Heart right ventricle (tissue), 16 donors: Measurements from ENCODE around the gene PRSS56. TPM values are rescaled to one million over a fixed set of nuclear protein-coding genes. Genes with fewer than 3 reads are reported as not detected.

ENCODE experiments used
- ATAC-seq, 8 donors: fragments of 200-7000 bp; cut with Tn5 transposase; one replicate each; pipeline ENCODE4 v1.9.1; 2020; ENCODE audit warnings: mild to moderate bottlenecking in 8 of 8, moderate library complexity in 8 of 8, moderate number of reproducible peaks in 1 of 8
- DNase-seq, 2 donors: peaks; one replicate each; pipeline ENCODE4 v3.0.0-alpha.2; 2020
- H3K27ac ChIP-seq, 10 donors: fragments of 200-600 bp; sonication (generic) in 2 of 10; one replicate each; pipeline versions ENCODE4 v1.5.0 to v1.8.0; 2020 to 2022; ENCODE audit warnings: mild to moderate bottlenecking in 3 of 10
- H3K27me3 ChIP-seq, 7 donors: fragments of 200-600 bp; one replicate each; pipeline ENCODE4 v1.8.0; 2021 to 2022; ENCODE audit warnings: mild to moderate bottlenecking in 2 of 7
- H3K36me3 ChIP-seq, 9 donors: fragments of 200-600 bp; sonication (generic) in 1 of 9; one replicate each; pipeline versions ENCODE4 v1.5.0 to v1.8.0; 2020 to 2022; ENCODE audit warnings: mild to moderate bottlenecking in 2 of 9
- H3K4me1 ChIP-seq, 9 donors: fragments of 200-600 bp; sonication (generic) in 1 of 9; one replicate each; pipeline versions ENCODE4 v1.5.0 to v1.8.0; 2020 to 2022; ENCODE audit warnings: mild to moderate bottlenecking in 4 of 9
- H3K4me3 ChIP-seq, 10 donors: fragments of 200-600 bp; sonication (generic) in 2 of 10; one replicate each; pipeline versions ENCODE4 v1.5.0 to v1.8.0; 2020 to 2022; ENCODE audit warnings: mild to moderate bottlenecking in 7 of 10, moderate library complexity in 2 of 10
- H3K9me3 ChIP-seq, 11 donors: fragments of 200-600 bp in 10 of 11; sonication (generic) in 2 of 11; one replicate each; pipeline versions ENCODE4 v1.5.0 to v1.8.0; 2013 to 2022; ENCODE audit warnings: mild to moderate bottlenecking in 2 of 11, control low read depth in 1 of 11, moderate library complexity in 1 of 11
- WGBS, 2 donors: extraction: QIAGEN DNeasy Blood & Tissue Kit; methylation state at CpG; one replicate each; pipeline ENCODE4 v1.1.7; 2013; ENCODE audit warnings: inconsistent platforms in 1 of 2; 5-methylcytosine and 5-hydroxymethylcytosine counted together
- intact Hi-C, 10 donors: fragments of 100-400 bp; cut with DNase I; formaldehyde crosslinking; loops; one replicate each; pipeline versions ENCODE4 v1.11.1 to v1.14.2; 2022
- polyA plus RNA-seq, 2 donors: library from polyadenylated mRNA; stranded (reverse); fragments of 200-250 nt; gene quantifications; one replicate each; pipeline ENCODE4 v1.2.3, GENCODE V29; 2013
- total RNA-seq, 10 donors: library from RNA; stranded (reverse); fragmentation: NEBNext Ultra II Directional in 3 of 10; extraction: Animal tissue kit (Norgen Biotek cat#: 25700) in 3 of 10; gene quantifications; one replicate each; pipeline versions ENCODE4 v1.2.1 to v1.2.4, GENCODE V29; 2021 to 2023
- TF ChIP-seq, protein P1 (sequence below), 9 donors: fragments of 200-600 bp; sonication (generic) in 2 of 9; IDR thresholded peaks; one replicate each; pipeline versions ENCODE4 v1.5.0 to v1.8.0; 2021 to 2022; ENCODE audit warnings: antibody characterized with exemption in 9 of 9, mild to moderate bottlenecking in 5 of 9, moderate library complexity in 1 of 9
- donor health status: Arrhythmogenic right ventricular cardiomyopathy.
- donor health status: ischemic (EF 13 %, LVEDD 7.1; RV severe dilation, severe dysfunction).
- donor health status: healthy with polysubstance abuse.
- donor health status: DM: no; HTN: yes; CAD: no.
- donor health status: DM: no; HTN: no; CAD: no.
- donor health status: ischemic (EF 25% LVEDD 6.9; RV normal size, moderate dysfunction).
- donor health status: ischemic (EF 25% LVEDD 5.7; RV mildly dilated, moderate dysfunction).
- donor health status: healthy.
- donor health status: DM: yes; HTN: yes; CAD: no.
- donor health status: Ischemic cardiomyopathy.
- donor health status: ischemic (EF 35%, LVEDD 5.7; RV mildly dilated, moderate dysfunction).
- donor health status: nonischemic (EF 11% LVEDD 7.7; RV severe dilation, severe dysfunction).
- donor health status: DM: yes; HTN: yes; CAD: no.
- donor health status: PGD.
- donor health status: ischemic (EF 29% LVEDD 5.4; RV normal size, mild dysfunction).
- donor health status: nonischemic (EF 23%, LVEDD 6.1; RV moderate dilation, normal function).

Gene PRSS56
- total and polyA plus RNA-seq, 12 donors, result 0.12 to 0.35 (median 0.19) TPM; not detected in 8

DNA sequence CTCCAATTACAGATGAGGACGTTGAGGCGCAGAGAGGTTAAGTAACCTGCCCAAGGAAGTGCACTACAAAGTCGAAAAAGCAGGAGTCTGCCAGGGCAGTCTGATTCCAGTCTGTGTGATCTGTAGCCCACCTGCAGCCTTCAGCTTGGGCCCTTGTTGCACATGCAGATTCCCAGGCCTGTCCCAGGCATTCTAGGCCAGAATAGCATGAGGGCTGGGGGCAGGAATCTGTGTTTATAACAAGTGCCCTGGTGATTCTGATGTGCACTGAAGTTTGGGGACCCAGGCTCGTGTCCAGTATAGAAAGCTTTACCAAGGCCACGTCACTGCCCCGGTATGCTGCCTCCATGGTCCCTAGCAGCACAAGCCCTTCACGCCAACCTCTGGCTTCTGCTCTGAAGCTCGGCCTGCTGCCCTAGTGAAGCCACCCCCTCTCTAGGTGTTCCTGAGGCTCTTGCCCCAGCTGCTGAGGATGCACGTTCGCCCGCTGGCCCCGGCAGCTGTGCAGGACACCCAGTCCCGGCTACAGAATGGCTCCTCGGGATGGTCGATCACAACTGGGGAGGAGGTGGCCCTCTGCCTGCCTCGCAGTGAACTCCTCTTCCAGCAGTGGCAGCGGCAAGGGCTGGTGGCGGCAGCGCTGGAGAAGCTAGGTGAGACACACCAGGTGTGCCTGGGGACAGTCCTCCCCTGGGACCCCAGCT lies 23.9 kb downstream of the PRSS56 start:
- 92 to 94% methylated on average over 19 of the region's 19 CpGs for WGBS, 2 donors
- intact Hi-C loops, result no loop called here
- TF ChIP-seq, protein P1, sequence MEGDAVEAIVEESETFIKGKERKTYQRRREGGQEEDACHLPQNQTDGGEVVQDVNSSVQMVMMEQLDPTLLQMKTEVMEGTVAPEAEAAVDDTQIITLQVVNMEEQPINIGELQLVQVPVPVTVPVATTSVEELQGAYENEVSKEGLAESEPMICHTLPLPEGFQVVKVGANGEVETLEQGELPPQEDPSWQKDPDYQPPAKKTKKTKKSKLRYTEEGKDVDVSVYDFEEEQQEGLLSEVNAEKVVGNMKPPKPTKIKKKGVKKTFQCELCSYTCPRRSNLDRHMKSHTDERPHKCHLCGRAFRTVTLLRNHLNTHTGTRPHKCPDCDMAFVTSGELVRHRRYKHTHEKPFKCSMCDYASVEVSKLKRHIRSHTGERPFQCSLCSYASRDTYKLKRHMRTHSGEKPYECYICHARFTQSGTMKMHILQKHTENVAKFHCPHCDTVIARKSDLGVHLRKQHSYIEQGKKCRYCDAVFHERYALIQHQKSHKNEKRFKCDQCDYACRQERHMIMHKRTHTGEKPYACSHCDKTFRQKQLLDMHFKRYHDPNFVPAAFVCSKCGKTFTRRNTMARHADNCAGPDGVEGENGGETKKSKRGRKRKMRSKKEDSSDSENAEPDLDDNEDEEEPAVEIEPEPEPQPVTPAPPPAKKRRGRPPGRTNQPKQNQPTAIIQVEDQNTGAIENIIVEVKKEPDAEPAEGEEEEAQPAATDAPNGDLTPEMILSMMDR (IDR thresholded peaks at IDR 0.05), result no peak
- ATAC-seq, result no peak
- Histone ChIP-seq H3K27ac (no peak overlapping the region), H3K4me3 (no peak overlapping the region), H3K36me3 (peaks cover 0 to 13% (median 0%) of the 10 kb centered on the region in 9 donors), H3K27me3 (peaks cover 0 to 10% (median 0%) of the 10 kb centered on the region in 7 donors), H3K9me3 (peaks cover 0 to 12% (median 5%) of the 10 kb centered on the region in 11 donors), H3K4me1 (peaks cover 0 to 31% (median 0%) of the 10 kb centered on the region in 9 donors)
- DNase-seq, result no peak

DNA sequence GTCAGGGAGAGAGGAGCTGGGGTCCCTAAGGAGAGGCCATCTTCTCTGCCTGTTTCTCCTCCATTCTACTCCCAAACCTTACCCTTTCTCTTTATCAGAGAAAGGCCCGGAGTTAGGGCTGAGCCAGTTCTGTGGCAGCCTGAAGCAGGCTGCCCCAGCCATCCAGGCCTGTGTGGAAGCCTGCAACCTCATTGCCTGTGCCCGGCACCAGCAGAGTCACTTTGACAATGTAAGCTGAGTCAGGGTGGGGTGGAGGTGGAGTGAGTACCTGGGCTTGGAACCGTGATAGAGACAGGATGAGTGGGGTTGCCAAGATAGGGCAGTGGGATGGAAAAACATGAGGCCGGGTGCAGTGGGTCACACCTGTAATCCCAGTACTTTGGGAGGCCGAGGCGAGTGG lies 24.5 kb downstream of the PRSS56 start:
- Histone ChIP-seq H3K36me3 (peaks cover 0 to 13% (median 0%) of the 10 kb centered on the region in 9 donors), H3K9me3 (peaks cover 0 to 16% (median 9%) of the 10 kb centered on the region in 11 donors), H3K4me3 (no peak overlapping the region), H3K4me1 (peaks cover 0 to 33% (median 0%) of the 10 kb centered on the region in 9 donors), H3K27me3 (peaks cover 0 to 6% (median 0%) of the 10 kb centered on the region in 7 donors), H3K27ac (no peak overlapping the region)
- DNase-seq (no peak), ATAC-seq (no peak)
- TF ChIP-seq, protein P1 (IDR thresholded peaks at IDR 0.05), result no peak
- intact Hi-C loops, result no loop called here
- WGBS, 2 donors, result 90 to 93% methylated on average over 6 of the region's 6 CpGs

DNA sequence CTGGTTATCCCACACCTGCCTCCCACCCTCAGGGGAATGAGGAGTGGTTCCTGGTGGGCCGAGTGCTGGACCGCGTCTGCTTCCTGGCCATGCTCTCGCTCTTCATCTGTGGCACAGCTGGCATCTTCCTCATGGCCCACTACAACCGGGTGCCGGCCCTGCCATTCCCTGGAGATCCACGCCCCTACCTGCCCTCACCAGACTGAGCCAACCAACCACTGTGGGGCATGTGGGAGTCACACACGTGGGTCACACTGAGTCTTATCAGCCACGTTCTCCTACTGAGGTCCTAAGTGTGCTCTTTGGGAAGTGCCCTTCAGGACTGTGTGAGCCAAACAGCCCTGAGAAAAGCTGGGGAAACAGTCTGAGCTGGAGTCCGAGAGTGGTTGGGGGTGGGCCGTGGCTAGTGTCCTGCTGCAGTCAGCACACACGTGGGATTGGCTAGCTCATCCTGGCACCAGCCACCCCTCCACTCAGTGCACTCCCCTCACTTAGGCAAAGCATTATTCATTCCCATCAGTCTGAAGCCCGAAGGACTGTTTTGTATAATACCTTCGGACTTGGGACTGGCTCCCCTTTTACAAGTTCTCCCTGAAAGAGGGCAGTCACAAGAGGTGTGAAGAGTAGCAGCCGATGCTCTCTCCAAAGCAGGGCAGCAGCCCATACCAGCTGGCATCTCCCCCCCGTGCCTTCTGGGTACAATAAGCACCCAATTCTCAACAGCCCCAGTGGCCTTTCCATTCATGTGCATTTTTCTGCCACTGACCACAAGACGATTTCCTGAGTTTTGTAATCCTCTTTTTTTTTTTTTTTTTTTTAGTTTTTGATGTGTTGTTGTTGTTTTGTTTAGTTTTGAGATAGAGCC lies 25.6 kb downstream of the PRSS56 start:
- intact Hi-C loops, result no loop called here
- H3K4me3 ChIP-seq, result no peak overlapping the region
- WGBS, 2 donors, result 83 to 88% methylated on average over 17 of the region's 17 CpGs

DNA sequence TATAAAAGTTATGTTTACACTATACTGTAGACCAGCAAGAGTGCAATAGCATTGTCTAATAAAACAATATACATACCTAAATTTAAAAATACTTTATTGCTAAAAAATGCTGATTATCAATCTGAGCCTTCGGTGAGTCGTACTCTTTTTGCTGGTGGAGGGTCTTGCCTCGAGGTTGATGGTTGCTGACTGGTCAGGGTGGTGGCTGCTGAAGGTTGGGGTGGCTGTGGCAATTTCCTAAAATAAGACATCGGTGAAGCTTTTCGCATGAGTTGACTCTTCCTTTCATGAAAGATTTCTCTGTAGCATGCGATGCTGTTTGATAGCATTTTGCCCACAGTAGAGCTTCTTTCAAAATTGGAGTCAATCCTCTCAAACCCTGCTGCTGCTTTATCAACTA lies 27.8 kb downstream of the PRSS56 start:
- WGBS, 2 donors, result 97 to 98% methylated on average over 6 of the region's 6 CpGs
- Histone ChIP-seq H3K9me3 (peaks cover 0 to 16% (median 9%) of the 10 kb centered on the region in 11 donors), H3K4me1 (peaks cover 6 to 46% (median 19%) of the 10 kb centered on the region in 9 donors), H3K27ac (no peak overlapping the region), H3K36me3 (peaks cover 0 to 26% (median 3%) of the 10 kb centered on the region in 9 donors), H3K4me3 (no peak overlapping the region), H3K27me3 (no peaks in the 10 kb centered on the region)
- intact Hi-C loops, result no loop called here
- DNase-seq, result no peak
- ATAC-seq, result no peak
- TF ChIP-seq, protein P1 (IDR thresholded peaks at IDR 0.05), result no peak

More for the DNA sequence above, 25.6 kb downstream of the PRSS56 start:
- peaks cover 0 to 13% (median 0%) of the 10 kb centered on the region in 9 donors for H3K36me3 ChIP-seq
- H3K9me3 ChIP-seq, result peaks cover 0 to 16% (median 9%) of the 10 kb centered on the region in 11 donors
- TF ChIP-seq, protein P1 (IDR thresholded peaks at IDR 0.05), result no peak
- H3K4me1 ChIP-seq, result peaks cover 0 to 35% (median 2%) of the 10 kb centered on the region in 9 donors
- no peak for DNase-seq
- no peak for ATAC-seq
- H3K27me3 ChIP-seq, result no peaks in the 10 kb centered on the region
- H3K27ac ChIP-seq, result no peak overlapping the region
